ENCODE measurements around the gene FAM241B.

- TF ChIP-seq CTCF (conservative IDR thresholded peaks at IDR 0.05; ENCODE audit: low read depth, low read length) = no peak
- no peak for TF ChIP-seq MXI1 (IDR thresholded peaks at IDR 0.05; ENCODE audit: borderline replicate concordance, low read depth, low read length)
- TF ChIP-seq BHLHE40 (IDR thresholded peaks at IDR 0.05; ENCODE audit: low read depth, low read length) = no peak
- TF ChIP-seq RFX5 (IDR thresholded peaks at IDR 0.05; ENCODE audit: low read depth, low read length) = no peak
- no peak for TF ChIP-seq POLR2A (IDR thresholded peaks at IDR 0.05; ENCODE audit: low read depth, low read length)
- TF ChIP-seq CEBPB (IDR thresholded peaks at IDR 0.05; ENCODE audit: low read depth, low read length) = no peak
- TF ChIP-seq MAFK (IDR thresholded peaks at IDR 0.05; ENCODE audit: low read depth, low read length) = no peak
- no peak for TF ChIP-seq FOS (IDR thresholded peaks at IDR 0.05; ENCODE audit: low read depth, low read length)
- no peak for TF ChIP-seq USF2 (IDR thresholded peaks at IDR 0.05; ENCODE audit: low read depth, low read length)
- no peak for TF ChIP-seq NFE2L2 (IDR thresholded peaks at IDR 0.05; ENCODE audit: low read depth, low read length)
- no peak for TF ChIP-seq RAD21 (IDR thresholded peaks at IDR 0.05; ENCODE audit: low read length)
- no peak for TF ChIP-seq ELK1 (IDR thresholded peaks at IDR 0.05; ENCODE audit: borderline replicate concordance, low read depth, low read length)
Observed at GRCh38 chr10:69628891-69629290, 1.2 kb upstream of the FAM241B start.

Measured in IMR-90 (cell line).